SK-N-MC (cell line): ENCODE results near the gene GDPD4.
"Not testable (repeated sequence)": the region's sequence is repeated elsewhere in the genome, so short reads cannot be mapped to it uniquely, and the experiment has no call there.

Source experiments
- DNase-seq: peaks from one replicate; pipeline ENCODE4 v3.0.0-alpha.2; 2011; ENCODE audit warnings: low read depth, low spot score
- H3K27ac ChIP-seq: fragments of 200-600 bp; sonication (generic); 2 replicates; pipeline ENCODE4 v1.5.1; 2016; ENCODE audit warnings: mixed run types
- H3K36me3 ChIP-seq: fragments of 200-600 bp; sonication (generic); 2 replicates; pipeline ENCODE4 v1.6.1; 2017; ENCODE audit warnings: antibody characterized with exemption, low read length, mixed read lengths; ENCODE audit not compliant: insufficient read depth
- H3K4me3 ChIP-seq: fragments of 200-600 bp; sonication (generic); 2 replicates; pipeline ENCODE4 v1.5.1; 2016
- H3K9ac ChIP-seq: fragments of 200-600 bp; sonication (generic); 2 replicates; pipeline ENCODE4 v1.8.0; 2017; ENCODE audit warnings: mixed run types, mixed read lengths; ENCODE audit not compliant: insufficient read length
- H3K9me3 ChIP-seq: fragments of 200-600 bp; sonication (generic); 2 replicates; pipeline ENCODE4 v1.6.1; 2017; ENCODE audit warnings: low read depth, mild to moderate bottlenecking, antibody characterized with exemption, low read length, moderate library complexity, mixed read lengths
- EZH2 ChIP-seq: fragments of 200-600 bp; sonication (generic); IDR thresholded peaks from one replicate; pipeline ENCODE4 v1.6.1; 2017; ENCODE audit warnings: antibody characterized with exemption
- FOXP2 ChIP-seq: optimal IDR thresholded peaks from 2 replicates; pipeline ENCODE3; 2011; ENCODE audit warnings: mild to moderate bottlenecking, moderate library complexity; ENCODE audit not compliant: insufficient read depth; ENCODE audit errors: extremely low read length, control extremely low read depth
- POLR2AphosphoS5 ChIP-seq: IDR thresholded peaks from 2 replicates; pipeline ENCODE4 v1.6.1; 2012; ENCODE audit warnings: mild to moderate bottlenecking, low read depth, low read length, borderline replicate concordance

The GDPD4 gene

GRCh38 chr11:77308838-77309237 lies 7.4 kb upstream of the GDPD4 start:
- Histone ChIP-seq H3K9me3 (no peaks in the 10 kb centered on the region), H3K9ac (no peak overlapping the region), H3K27ac (no peak overlapping the region), H3K4me3 (no peak overlapping the region), H3K36me3 (no peaks in the 10 kb centered on the region)
- DNase-seq, result no peak
- TF ChIP-seq POLR2AphosphoS5 (no peak), FOXP2 (no peak), EZH2 (no peak)

- TF ChIP-seq FOXP2 (no peak), POLR2AphosphoS5 (no peak), EZH2 (no peak)
- Histone ChIP-seq H3K9me3 (no peaks in the 10 kb centered on the region), H3K4me3 (no peak overlapping the region), H3K36me3 (no peaks in the 10 kb centered on the region), H3K9ac (no peak overlapping the region), H3K27ac (no peak overlapping the region)
- no peak for DNase-seq
Observed at GRCh38 chr11:77303328-77303727, 1.8 kb upstream of the GDPD4 start.

- H3K9ac ChIP-seq, result no peak overlapping the region
- H3K36me3 ChIP-seq, result no peaks in the 10 kb centered on the region
- H3K9me3 ChIP-seq, result no peaks in the 10 kb centered on the region
- DNase-seq, result no peak
- no peak overlapping the region for H3K27ac ChIP-seq
- TF ChIP-seq POLR2AphosphoS5, result no peak
- TF ChIP-seq FOXP2, result no peak
- no peak for TF ChIP-seq EZH2
- H3K4me3 ChIP-seq, result no peak overlapping the region
Observed at GRCh38 chr11:77302752-77303151, 1.3 kb upstream of the GDPD4 start.

GRCh38 chr11:77300695-77301094 lies 791 bp downstream of the GDPD4 start:
- no peak overlapping the region for H3K27ac ChIP-seq
- TF ChIP-seq FOXP2 (no peak), POLR2AphosphoS5 (no peak), EZH2 (no peak)
- no peak for DNase-seq
- no peaks in the 10 kb centered on the region for H3K36me3 ChIP-seq
- no peaks in the 10 kb centered on the region for H3K9me3 ChIP-seq
- H3K9ac ChIP-seq, result no peak overlapping the region
- H3K4me3 ChIP-seq, result no peak overlapping the region

- not testable (repeated sequence) for H3K9me3 ChIP-seq, H3K4me3 ChIP-seq, H3K9ac ChIP-seq, H3K27ac ChIP-seq, H3K36me3 ChIP-seq, DNase-seq
Observed at GRCh38 chr11:77300028-77300427, 1.5 kb downstream of the GDPD4 start.

- Histone ChIP-seq H3K4me3 (no peak overlapping the region), H3K27ac (no peak overlapping the region), H3K9me3 (no peaks in the 10 kb centered on the region), H3K36me3 (no peaks in the 10 kb centered on the region), H3K9ac (no peak overlapping the region)
- no peak for DNase-seq
- TF ChIP-seq EZH2 (no peak), FOXP2 (no peak), POLR2AphosphoS5 (no peak)
Observed at GRCh38 chr11:77299528-77299993, 1.9 kb downstream of the GDPD4 start.

- no peak for DNase-seq
- Histone ChIP-seq H3K9ac (no peak overlapping the region), H3K9me3 (no peaks in the 10 kb centered on the region), H3K27ac (no peak overlapping the region), H3K4me3 (no peak overlapping the region), H3K36me3 (no peaks in the 10 kb centered on the region)
- TF ChIP-seq EZH2 (no peak), POLR2AphosphoS5 (no peak), FOXP2 (no peak)
Observed at GRCh38 chr11:77294040-77294439, 7.4 kb downstream of the GDPD4 start.

GRCh38 chr11:77289737-77290136 lies 11.7 kb downstream of the GDPD4 start:
- no peaks in the 10 kb centered on the region for H3K9me3 ChIP-seq
- DNase-seq, result no peak
- H3K9ac ChIP-seq, result no peak overlapping the region
- no peak overlapping the region for H3K4me3 ChIP-seq
- H3K36me3 ChIP-seq, result no peaks in the 10 kb centered on the region
- no peak overlapping the region for H3K27ac ChIP-seq
- TF ChIP-seq FOXP2, result no peak
- no peak for TF ChIP-seq EZH2
- no peak for TF ChIP-seq POLR2AphosphoS5

- TF ChIP-seq FOXP2 (no peak), POLR2AphosphoS5 (no peak), EZH2 (no peak)
- Histone ChIP-seq H3K4me3 (no peak overlapping the region), H3K9ac (no peak overlapping the region), H3K9me3 (no peaks in the 10 kb centered on the region), H3K27ac (no peak overlapping the region), H3K36me3 (no peaks in the 10 kb centered on the region)
- no peak for DNase-seq
Observed at GRCh38 chr11:77287615-77288273, 13.7 kb downstream of the GDPD4 start.
